Epithelial cell of alveolus of lung (primary cell): ENCODE results near the gene GNAQ. TPM values are rescaled to one million over a fixed set of nuclear protein-coding genes. Genes with fewer than 3 reads are reported as not detected.

Source experiments
- total RNA-seq: library from RNA; depleted of rRNA; stranded (reverse); fragments of >200 nt; gene quantifications from 2 replicates; pipeline ENCODE4 v1.2.1, GENCODE V29; 2015

GNAQ gene
- total RNA-seq: 18.6 and 21.9 TPM in 2 replicates

GRCh38 chr9:78031444-78031892 lies at the start of gene GNAQ:
Gene GNAQ (minus strand): TSS chr9:78031811. CDS start chr9:78031235, 576 bp downstream.

Other genes starting within 250 kb of the GNAQ start
- gene CEP78, start 204.3 kb upstream of the GNAQ start, total RNA-seq: 8.5 and 16.4 TPM in 2 replicates